ENCODE measurements around the gene MICAL2. TPM values are rescaled to one million over a fixed set of nuclear protein-coding genes. Genes with fewer than 3 reads are reported as not detected.

MICAL2 gene
- total RNA-seq, 1 donor from 2014 or later, result 510 TPM

DNA sequence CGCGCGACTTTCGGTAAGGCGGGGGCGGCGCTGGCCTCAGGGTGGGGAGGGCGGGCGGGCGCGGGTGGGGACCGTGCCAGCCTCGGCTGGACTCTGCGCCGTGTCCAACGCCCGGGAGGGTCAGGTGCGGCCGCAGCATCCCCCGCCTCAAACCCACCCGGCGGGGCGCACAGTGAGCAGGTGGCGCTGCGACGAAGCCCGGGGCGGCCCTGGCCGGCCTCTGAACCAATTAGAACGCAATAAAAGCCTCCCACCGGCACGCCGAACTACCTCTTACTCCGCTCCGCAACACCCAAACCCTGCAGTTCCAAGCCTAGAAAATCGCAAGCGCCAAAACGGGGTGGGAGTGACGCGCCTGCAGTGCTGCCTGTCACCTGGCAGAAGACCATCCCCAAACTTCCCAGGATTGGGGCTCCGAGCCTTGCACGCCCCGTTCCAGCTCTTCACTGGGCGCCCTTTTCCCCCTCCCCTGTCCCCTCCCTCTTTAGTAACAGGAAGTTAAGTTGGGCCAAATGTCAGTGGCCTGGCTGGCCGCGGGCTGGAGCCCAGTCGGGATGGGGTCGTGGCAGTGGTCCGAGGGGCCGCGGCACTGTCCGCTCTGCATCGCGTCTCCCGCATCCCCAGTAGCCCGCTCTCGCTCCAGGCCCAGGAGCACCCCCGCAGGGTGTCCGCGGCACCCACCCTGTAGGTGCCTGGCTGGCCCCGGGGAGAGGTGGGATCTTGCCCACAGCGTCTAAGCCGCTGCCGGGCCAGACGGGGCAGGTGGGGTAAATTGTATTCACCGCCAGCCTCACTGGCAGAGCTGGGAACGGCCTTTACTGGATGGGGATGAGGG lies 541 bp downstream of the MICAL2 start:
- Mint-ChIP-seq H3K27me3 (no peaks in the 10 kb centered on the region), H3K36me3 (ENCODE audit: low read depth) (peaks cover 28% of the 10 kb centered on the region), H3K4me3 (peak overlapping the region; percentile 89), H3K27ac (peak overlapping the region; percentile 76), H3K4me1 (peaks cover 53% of the 10 kb centered on the region), H3K9me3 (no peaks in the 10 kb centered on the region)
- intact Hi-C loops (cut with micrococcal nuclease), result loop anchor here (1.0 to 5.0 kb wide), 6 partner anchors 10 to 96 kb away; no protein-coding TSS in a partner anchor
- peak; percentile 85 for DNase-seq

DNA sequence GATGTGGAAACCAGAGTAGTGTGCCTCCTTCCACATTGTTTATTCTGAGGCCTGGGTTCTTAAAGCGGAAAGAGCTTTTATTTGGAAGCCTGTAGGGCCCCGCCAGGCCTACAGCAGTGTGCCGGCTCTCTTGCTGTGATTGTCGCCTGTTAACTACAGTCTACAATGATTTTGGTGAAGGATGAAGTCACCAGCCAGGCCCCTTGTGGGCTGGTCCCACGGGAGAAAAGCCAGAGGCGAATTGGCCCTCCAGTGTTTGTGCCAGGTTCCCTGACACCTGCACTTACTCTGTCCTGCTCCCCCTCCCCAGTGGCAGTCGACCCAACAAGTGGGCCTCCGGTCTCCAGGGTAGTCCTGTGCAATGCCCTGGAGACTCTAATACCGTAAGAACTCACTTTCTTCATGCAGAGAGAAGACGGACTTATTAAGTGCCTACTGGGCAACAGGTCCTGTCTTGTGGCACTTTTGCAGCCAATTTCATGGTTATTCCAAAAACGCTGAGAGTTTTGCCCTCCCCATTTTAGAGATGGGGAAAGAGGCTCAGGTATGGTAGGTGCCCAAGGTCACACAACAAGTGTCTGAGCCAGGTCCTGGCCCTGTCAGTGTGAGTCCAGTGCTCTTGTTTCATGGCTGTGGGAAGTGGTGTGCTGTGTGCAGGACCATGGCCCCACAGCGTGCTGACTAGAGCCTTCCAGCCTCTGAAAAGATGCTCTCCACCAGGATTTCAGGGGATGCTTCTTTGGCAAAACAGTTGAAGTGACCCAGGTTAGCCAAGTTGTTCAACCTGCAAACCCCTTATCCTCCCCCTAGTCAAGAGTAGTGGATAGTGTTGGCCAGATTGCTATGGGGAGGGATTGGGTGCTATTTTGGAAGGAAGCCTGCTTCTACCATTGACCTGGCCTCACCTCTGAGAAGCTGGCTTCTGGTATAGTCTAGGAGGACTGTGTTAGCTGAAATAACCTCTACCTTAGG lies 1.4 kb downstream of the MICAL2 start:
- Mint-ChIP-seq H3K27ac (peak overlapping the region; percentile 64), H3K27me3 (no peaks in the 10 kb centered on the region), H3K36me3 (ENCODE audit: low read depth) (peaks cover 35% of the 10 kb centered on the region), H3K9me3 (no peaks in the 10 kb centered on the region), H3K4me3 (peak overlapping the region; percentile 89), H3K4me1 (peaks cover 54% of the 10 kb centered on the region)
- intact Hi-C loops (cut with micrococcal nuclease), result loop anchor here (2.0 to 5.0 kb wide), 3 partner anchors 23 to 85 kb away; no protein-coding TSS in a partner anchor
- DNase-seq, result no peak

DNA sequence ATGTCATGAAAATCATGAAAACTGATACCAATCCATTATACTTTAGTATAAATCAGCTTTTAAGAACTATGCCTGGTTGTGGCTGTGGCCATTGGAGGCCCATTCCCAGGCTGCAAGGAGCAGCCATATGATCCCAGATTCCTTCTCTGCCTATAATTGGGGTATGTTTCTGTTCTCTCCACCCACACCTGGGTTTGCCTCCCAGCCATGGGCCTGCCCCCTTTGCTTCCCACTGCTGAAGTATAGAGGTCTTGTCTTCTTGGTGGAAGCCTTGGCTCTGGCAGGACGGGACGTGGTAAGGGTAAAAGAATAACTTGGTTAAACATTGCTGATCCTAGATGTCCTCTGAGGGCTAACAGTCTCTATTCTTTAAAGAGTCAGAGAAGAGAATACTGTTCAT lies 2.4 kb downstream of the MICAL2 start:
- intact Hi-C loops (cut with micrococcal nuclease), result loop anchor here (2.0 to 5.0 kb wide), 3 partner anchors 22 to 85 kb away; no protein-coding TSS in a partner anchor
- no peak for DNase-seq
- peaks cover 39% of the 10 kb centered on the region for H3K36me3 Mint-ChIP-seq (ENCODE audit: low read depth)
- H3K27me3 Mint-ChIP-seq, result no peaks in the 10 kb centered on the region
- H3K4me1 Mint-ChIP-seq, result peaks cover 64% of the 10 kb centered on the region
- H3K9me3 Mint-ChIP-seq, result no peaks in the 10 kb centered on the region
- H3K4me3 Mint-ChIP-seq, result peak overlapping the region; percentile 89
- peak overlapping the region; percentile 67 for H3K27ac Mint-ChIP-seq

DNA sequence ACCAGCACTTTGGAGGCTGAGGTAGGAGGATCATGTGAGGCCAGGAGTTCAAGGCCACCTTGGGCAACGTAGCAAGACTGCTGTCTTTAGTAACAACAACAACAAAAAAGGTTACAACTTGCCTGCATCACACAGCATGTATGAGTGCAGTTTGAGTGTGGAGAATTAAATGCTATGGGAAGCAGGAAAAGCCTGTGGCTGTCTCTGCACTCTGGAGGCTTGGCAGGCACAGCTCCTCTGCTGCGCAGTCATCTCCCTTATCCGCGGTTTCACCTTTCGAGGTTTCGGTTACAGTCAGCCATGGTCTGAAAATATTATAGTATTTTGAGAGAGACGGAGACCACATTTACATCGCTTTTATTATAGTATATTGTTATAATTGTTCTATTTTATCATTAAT lies 2.9 kb downstream of the MICAL2 start:
- Mint-ChIP-seq H3K27ac (peak overlapping the region; percentile 67), H3K9me3 (no peaks in the 10 kb centered on the region), H3K4me3 (peak overlapping the region; percentile 89), H3K36me3 (ENCODE audit: low read depth) (peaks cover 44% of the 10 kb centered on the region), H3K27me3 (no peaks in the 10 kb centered on the region), H3K4me1 (peaks cover 69% of the 10 kb centered on the region)
- intact Hi-C loops (cut with micrococcal nuclease), result loop anchor here (2.0 to 5.0 kb wide), 3 partner anchors 22 to 84 kb away; no protein-coding TSS in a partner anchor
- no peak for DNase-seq

DNA sequence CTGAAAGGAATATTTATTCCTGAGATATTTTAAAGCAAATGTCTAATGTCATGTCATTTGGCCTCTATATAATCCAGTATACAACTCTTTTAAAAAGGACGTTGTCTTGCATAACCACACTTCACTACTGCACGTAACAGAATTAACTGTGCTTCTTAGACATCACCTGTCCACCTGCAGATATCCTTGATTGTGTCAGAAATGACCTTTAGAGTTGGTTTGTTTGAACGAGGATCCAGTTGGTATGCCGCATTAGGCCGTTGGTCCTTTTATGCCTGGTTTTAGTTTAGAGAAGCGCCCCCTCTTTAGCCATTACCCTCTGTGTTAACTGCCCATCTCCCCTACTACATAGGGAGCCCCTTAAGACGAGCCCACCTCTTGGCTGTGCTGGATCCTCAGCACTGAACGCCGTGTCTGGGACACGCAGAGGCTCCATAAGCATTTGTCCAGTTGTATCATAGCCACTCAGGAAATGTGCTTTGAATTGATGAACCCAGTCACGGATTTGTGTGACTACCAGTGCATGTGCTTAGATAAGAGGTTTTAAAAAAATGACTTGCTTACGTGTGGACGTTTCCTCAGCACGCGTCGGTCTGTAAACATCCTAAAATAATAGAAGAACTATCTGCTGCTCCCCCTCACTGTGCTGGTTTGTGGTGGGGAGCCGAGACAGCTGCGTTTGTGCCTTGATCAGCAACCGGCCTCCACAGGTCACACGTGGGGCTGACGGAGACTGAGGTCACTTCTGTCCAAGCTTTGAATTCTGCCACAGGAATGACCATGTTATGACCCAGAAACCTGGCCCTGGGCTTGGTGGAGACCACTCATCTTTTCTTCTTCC lies 4.0 kb downstream of the MICAL2 start:
- intact Hi-C loops (cut with micrococcal nuclease), result loop anchor here (5.0 kb wide), 3 partner anchors 67 to 168 kb away; no protein-coding TSS in a partner anchor
- Mint-ChIP-seq H3K27ac (no peak overlapping the region), H3K36me3 (ENCODE audit: low read depth) (peaks cover 54% of the 10 kb centered on the region), H3K9me3 (no peaks in the 10 kb centered on the region), H3K4me3 (no peak overlapping the region), H3K27me3 (no peaks in the 10 kb centered on the region), H3K4me1 (peaks cover 68% of the 10 kb centered on the region)
- DNase-seq, result no peak

DNA sequence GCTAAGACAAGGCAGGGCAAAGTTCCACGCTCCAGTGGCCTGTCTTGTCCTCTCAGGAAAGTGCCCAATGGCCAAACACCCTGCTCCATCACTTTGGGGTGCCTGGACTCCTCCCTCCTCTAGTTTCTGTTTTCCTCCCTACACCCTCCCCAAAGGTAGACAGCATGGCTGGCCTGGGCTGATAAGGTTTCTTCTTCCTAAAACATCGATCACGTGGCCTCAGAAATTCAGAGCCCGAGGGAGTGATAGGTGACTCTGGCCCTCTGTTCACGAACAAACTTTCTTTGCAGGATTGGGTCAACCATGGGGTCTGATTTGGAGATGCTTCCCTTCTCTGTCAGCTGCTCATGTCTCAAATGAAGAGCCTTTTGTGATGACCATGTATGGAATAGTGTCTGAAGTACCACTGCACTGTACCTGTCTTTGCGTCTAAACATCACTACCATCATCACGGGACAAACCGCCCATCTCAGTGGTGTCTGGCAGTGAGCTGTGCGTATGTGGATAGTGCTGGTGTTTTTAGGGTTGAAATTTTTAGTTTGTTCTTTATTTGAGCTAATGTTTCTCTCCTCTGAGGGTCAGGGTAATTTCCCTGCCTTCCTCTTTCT lies 6.1 kb downstream of the MICAL2 start:
- H3K27ac Mint-ChIP-seq, result peak overlapping the region; percentile 94
- peaks cover 52% of the 10 kb centered on the region for H3K36me3 Mint-ChIP-seq (ENCODE audit: low read depth)
- no peak for DNase-seq
- peaks cover 76% of the 10 kb centered on the region for H3K4me1 Mint-ChIP-seq
- peak overlapping the region; percentile 59 for H3K4me3 Mint-ChIP-seq
- intact Hi-C loops (cut with micrococcal nuclease), result loop anchor here (5.0 kb wide), 1 partner anchor 166 kb away; no protein-coding TSS in a partner anchor
- no peaks in the 10 kb centered on the region for H3K9me3 Mint-ChIP-seq
- no peaks in the 10 kb centered on the region for H3K27me3 Mint-ChIP-seq

DNA sequence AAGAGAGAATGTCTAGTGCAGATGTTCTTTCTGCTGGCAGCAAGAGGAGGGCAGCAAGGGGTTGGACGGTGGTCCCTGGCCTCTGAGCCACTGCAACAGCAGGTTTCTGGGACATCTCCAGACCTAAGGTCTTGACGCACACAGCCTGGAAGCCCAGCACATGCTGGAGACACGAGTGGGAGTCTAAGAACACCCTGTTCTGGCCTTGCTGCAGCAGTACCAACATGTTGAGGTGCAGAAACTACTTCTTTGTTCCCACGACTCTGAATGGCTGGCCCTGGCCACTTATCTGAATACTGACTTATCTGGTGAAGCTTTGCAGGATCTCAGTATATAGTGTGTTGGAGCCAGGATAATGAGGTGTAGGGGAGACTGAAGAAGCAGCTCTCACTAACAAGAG lies 6.8 kb downstream of the MICAL2 start:
- Mint-ChIP-seq H3K36me3 (ENCODE audit: low read depth) (peaks cover 48% of the 10 kb centered on the region), H3K9me3 (no peaks in the 10 kb centered on the region), H3K27me3 (no peaks in the 10 kb centered on the region), H3K4me3 (peak overlapping the region; percentile 56), H3K27ac (peak overlapping the region; percentile 94), H3K4me1 (peaks cover 74% of the 10 kb centered on the region)
- peak; percentile 58 for DNase-seq
- intact Hi-C loops (cut with micrococcal nuclease), result loop anchor here (5.0 kb wide), 1 partner anchor 165 kb away; no protein-coding TSS in a partner anchor

DNA sequence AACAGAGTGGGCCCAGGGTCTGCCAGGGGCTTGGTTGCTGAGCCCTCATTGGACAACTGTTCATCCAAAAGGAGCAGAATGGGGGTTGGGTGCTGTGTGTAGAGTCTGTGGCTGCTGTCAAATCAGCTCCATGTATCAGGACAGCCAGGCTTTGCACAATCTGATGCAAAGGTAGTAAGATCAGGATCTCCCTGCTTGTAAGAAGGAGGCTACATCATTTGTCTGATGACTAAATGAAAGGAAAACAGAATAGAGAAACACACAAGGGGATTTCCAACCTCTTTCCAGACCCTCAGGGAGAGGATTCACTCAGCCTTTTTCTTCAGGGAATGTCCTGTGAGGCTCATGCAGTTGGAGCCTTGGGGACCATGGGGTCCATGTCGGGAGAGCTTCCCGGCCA lies 7.2 kb downstream of the MICAL2 start:
- intact Hi-C loops (cut with micrococcal nuclease), result loop anchor here (5.0 kb wide), 1 partner anchor 165 kb away; no protein-coding TSS in a partner anchor
- peak overlapping the region; percentile 56 for H3K4me3 Mint-ChIP-seq
- peaks cover 48% of the 10 kb centered on the region for H3K36me3 Mint-ChIP-seq (ENCODE audit: low read depth)
- H3K27ac Mint-ChIP-seq, result peak overlapping the region; percentile 94
- no peaks in the 10 kb centered on the region for H3K9me3 Mint-ChIP-seq
- peak; percentile 61 for DNase-seq
- H3K27me3 Mint-ChIP-seq, result no peaks in the 10 kb centered on the region
- peaks cover 75% of the 10 kb centered on the region for H3K4me1 Mint-ChIP-seq

DNA sequence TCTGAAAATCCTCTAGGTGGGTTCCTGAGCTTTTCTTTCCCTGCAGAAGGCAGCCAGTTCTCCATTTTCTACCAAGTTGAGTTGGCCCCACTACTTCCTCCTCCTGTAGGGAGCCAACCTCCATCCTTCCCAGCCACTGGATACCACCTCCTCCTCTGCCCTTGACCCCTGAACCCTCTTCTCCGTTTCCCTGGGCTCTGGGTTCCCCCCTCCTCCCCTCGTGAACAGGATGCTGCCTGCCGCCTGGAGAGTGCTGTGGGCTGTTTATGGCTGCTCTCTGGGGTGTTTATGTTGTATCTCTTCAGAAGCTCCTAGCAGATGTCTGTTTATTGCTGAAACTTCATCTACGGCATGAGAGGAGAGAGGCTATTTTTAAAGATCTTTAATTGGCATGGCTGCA lies 8.6 kb downstream of the MICAL2 start:
- H3K4me1 Mint-ChIP-seq, result peaks cover 73% of the 10 kb centered on the region
- peaks cover 39% of the 10 kb centered on the region for H3K36me3 Mint-ChIP-seq (ENCODE audit: low read depth)
- intact Hi-C loops (cut with micrococcal nuclease), result loop anchor here (5.0 kb wide), 1 partner anchor 163 kb away; no protein-coding TSS in a partner anchor
- DNase-seq, result no peak
- no peaks in the 10 kb centered on the region for H3K9me3 Mint-ChIP-seq
- no peaks in the 10 kb centered on the region for H3K27me3 Mint-ChIP-seq
- H3K27ac Mint-ChIP-seq, result peak overlapping the region; percentile 94
- no peak overlapping the region for H3K4me3 Mint-ChIP-seq

DNA sequence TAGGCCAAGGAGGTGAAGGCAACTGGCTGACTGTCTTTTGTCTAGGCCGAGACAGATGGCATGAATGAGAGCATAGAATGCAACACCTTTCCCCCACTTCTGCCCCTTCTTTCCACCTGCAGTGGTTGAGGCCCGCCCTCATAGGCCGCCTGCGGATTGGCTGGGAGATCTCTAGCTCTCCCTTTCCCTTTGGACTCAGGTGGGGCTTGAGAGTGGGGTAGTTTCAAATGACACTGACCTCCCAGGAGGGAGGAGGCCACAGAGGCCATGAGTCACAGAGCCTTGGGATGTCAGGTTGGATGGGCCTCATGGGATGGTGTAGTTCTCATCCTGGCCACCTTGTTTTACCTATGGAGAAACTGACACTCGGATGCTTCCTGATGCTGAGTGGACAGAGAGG lies 9.1 kb downstream of the MICAL2 start:
- H3K36me3 Mint-ChIP-seq (ENCODE audit: low read depth), result peaks cover 40% of the 10 kb centered on the region
- H3K9me3 Mint-ChIP-seq, result no peaks in the 10 kb centered on the region
- H3K27me3 Mint-ChIP-seq, result no peaks in the 10 kb centered on the region
- H3K4me3 Mint-ChIP-seq, result no peak overlapping the region
- DNase-seq, result no peak
- H3K27ac Mint-ChIP-seq, result peak overlapping the region; percentile 46
- intact Hi-C loops (cut with micrococcal nuclease), result loop anchor here (5.0 kb wide), 1 partner anchor 163 kb away; no protein-coding TSS in a partner anchor
- H3K4me1 Mint-ChIP-seq, result peaks cover 76% of the 10 kb centered on the region

DNA sequence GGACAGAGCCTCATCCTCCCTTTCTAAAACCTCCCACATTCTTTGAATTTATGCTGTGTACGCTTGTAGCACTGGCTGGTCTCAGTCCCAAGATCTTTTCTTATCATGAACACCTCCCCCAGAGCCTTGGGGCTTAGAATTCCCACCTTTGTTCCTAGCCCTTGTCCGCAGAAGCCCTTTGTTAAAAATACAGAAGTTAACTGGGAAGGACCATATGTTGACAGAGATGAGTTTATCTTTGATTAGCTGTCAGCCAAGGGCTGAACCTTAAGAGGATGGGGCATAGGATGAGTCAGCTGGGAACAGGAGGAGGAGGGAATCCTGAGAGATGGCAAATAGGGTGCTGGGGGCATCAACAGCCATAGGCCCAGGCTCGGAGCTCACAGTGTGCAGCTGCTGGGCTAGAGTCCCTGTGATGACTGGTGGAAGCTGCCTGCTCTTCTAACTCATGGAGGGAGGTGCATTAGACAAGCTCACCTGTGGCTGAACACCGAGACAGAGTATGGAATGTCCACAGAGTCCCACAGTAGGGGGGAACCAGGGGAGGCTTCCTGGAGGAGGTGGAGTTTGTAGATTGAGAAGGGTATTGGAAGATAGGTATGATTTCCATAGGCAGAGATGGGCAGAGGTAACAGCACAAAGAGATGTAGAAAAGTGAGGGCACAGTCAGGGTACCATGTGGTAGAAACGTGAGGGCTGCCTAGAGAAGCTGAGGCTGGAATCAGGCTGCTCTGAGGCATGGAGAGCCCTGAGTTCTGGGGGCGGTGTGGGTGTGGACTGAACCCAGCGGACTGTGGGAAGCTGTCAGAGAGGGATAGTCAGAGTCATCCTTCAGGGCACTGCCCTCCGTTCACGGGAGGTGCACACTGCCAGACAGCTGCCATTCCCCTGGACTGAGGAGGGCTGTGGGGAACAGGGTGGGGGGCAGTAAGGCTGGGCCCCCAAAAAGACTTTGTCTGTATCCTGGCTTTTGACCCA lies 9.9 kb downstream of the MICAL2 start:
- H3K27me3 Mint-ChIP-seq, result no peaks in the 10 kb centered on the region
- H3K4me1 Mint-ChIP-seq, result peaks cover 81% of the 10 kb centered on the region
- DNase-seq, result no peak
- peak overlapping the region; percentile 46 for H3K27ac Mint-ChIP-seq
- H3K9me3 Mint-ChIP-seq, result no peaks in the 10 kb centered on the region
- intact Hi-C loops (cut with micrococcal nuclease), result loop anchor here (1.0 kb wide), 1 partner anchor 10 kb away; the partner anchor contains the start of gene MICAL2
- H3K36me3 Mint-ChIP-seq (ENCODE audit: low read depth), result peaks cover 39% of the 10 kb centered on the region
- no peak overlapping the region for H3K4me3 Mint-ChIP-seq

All from activated CD4-positive, alpha-beta T cell treated with anti-CD3 and anti-CD28 coated beads, Interleukin-2, amount 10 ng/mL, durations not matched to agents 24 days and 14 days (primary cell).